RCC 7860 (cell line): ENCODE measurements around the gene TNNT2.
A peak's percentile ranks its signal among the peaks of the same experiment; 100 is the strongest.

Source experiments
- DNase-seq: peaks from one replicate; pipeline ENCODE4 v3.0.0-alpha.2; 2015; ENCODE audit warnings: low spot score
- FAIRE-seq: peaks from 2 replicates; lab custom pipeline; 2012; peaks lifted over from hg19 to GRCh38; lab: Jason Lieb, UNC

TNNT2 gene

GRCh38 chr1:201379733-201380242 lies 2.3 kb upstream of the TNNT2 start:
- FAIRE-seq, result no peak

DNA sequence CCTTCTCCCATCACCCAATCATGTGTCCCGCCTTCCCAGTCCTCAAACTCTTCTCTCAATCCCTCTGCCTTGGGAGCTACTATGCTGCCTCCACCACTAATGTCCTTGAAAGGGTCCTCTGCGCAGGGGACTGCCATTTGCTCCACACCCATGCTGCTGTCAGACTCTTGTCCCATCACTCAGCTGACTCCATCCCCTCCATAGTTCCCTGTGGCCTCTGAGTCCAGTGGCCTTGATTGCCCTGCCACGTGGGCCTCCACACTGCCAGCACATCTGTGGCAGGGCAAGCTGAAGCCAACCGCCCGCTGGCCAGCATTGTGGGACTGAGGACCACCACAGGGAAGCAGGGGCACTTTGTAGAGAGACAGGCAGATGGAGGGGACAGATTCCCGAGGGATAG lies 1.3 kb upstream of the TNNT2 start:
- FAIRE-seq (no peak), DNase-seq (no peak)

More at GRCh38 chr1:201379733-201380242, 2.3 kb upstream of the TNNT2 start:
- DNase-seq, result no peak

- FAIRE-seq (no peak), DNase-seq (peak; percentile 9)
Observed at GRCh38 chr1:201376464-201377374, 761 bp downstream of the TNNT2 start.

DNA sequence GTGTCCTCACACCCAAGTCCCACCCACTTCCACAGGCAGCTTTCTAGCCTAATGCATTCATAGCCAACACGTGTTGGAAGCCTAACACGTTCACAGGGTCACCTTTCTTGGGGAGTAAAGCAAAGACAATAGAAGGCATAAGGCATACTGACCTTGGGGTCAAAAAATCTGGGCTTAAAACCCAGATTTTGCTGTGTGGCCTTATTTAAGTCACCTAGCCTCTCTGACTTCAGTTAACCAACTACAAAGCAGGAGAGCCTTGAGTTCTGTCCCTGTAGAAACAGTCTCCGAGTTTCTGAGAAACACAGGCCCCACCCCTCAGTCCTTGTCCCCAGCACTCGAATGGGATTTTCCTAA lies 1.4 kb downstream of the TNNT2 start:
- no peak for FAIRE-seq
- no peak for DNase-seq

DNA sequence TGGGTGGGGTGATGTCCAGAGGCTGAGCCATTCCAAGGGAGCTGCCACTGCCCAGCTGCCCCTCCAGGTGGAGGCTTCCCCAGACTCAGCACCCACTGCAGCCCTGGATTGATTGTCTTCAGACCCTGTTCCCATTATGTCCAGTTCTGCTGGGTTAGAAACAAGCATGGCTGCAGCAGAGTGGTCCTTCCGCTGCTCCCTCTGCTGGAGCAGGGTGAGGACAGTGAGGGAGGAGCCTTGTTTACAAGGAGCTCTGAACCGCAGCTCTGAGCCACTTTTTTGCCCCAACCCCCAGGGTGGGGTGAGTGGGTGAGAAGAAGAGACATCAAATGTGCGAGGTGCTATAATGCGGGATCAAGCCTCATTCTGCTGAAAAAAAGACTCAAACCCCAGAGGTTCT lies 2.3 kb downstream of the TNNT2 start:
- FAIRE-seq (no peak), DNase-seq (no peak)

GRCh38 chr1:201374364-201374763 lies 3.1 kb downstream of the TNNT2 start:
- DNase-seq (no peak), FAIRE-seq (no peak)

- FAIRE-seq (no peak), DNase-seq (no peak)
Observed at GRCh38 chr1:201371792-201372191, 5.7 kb downstream of the TNNT2 start.

GRCh38 chr1:201371276-201371675 lies 6.2 kb downstream of the TNNT2 start:
- DNase-seq (no peak), FAIRE-seq (no peak)

DNA sequence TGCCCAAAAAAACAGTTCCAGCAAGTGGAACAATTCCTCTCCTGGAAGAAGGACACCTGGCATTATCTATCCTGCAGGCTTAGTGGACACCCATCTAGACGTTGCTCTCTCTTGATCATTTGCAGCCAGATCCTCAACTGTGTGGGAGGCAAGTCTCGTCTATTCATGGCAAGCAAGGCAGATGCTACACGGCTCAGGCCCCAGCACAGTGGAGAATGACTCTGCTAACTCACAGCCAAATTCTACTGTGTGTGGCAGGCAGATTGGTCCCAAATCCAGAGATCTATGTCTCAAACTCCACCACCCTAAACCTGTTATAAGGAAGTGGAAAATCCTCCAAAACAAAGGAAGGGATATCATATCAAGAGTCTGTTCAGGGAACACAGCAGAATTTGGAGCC lies 7.0 kb downstream of the TNNT2 start:
- FAIRE-seq (no peak), DNase-seq (no peak)

DNA sequence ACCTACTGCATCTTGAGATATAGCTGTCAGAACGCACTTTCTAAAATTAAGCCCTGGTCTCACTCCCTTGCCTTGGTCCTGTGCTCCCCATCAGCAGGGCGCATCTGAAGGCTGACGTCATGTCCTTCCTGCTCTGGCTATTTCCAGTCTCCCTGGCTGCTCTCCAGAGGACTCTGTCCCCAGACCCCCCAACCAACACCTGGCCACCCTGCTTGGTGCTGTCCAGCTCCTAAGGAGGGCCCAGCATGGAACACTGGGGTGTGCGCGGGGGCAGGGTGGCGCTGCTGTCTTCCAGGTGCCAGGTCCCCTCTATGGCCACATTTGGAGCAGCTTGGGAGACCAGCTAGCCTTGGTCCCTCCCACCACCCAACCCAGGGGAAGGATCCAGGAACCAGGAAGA lies 8.3 kb downstream of the TNNT2 start:
- DNase-seq (no peak), FAIRE-seq (no peak)

GRCh38 chr1:201366696-201367095 lies 10.8 kb downstream of the TNNT2 start:
- FAIRE-seq, result no peak

DNA sequence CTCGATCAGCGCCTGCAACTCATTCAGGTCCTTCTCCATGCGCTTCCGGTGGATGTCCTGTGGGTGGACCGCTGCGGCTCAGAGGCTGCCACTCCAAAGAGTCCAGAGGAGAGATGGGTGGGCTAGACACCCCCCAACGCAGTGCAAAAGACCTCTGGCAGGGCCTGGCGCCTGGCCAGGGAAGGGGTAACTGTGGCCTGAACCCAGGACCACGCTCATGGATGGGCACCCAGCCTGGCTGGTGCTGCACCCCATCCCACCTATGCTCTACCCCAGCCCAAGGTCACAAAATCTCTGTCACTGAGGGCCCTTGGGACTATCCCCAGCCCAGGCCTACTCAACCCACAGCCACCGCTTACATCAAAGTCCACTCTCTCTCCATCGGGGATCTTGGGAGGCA lies 12.2 kb downstream of the TNNT2 start:
- no peak for FAIRE-seq
- no peak for DNase-seq

More at GRCh38 chr1:201366696-201367095, 10.8 kb downstream of the TNNT2 start:
- no peak for DNase-seq

DNA sequence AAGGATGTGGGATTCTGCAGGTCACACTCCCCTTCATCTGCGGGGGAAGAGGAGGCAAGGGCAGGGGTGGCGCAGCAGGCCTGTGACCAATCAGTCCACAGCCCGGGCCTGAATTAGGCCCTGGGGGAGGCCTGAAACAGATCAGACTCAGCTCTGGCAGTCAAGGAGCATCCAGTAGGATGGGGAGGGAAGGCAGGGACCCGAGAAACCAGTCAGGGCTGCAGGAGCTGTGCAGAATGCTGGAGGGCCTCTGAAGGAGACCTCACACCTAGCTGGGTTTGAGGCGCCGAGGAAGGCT lies 12.7 kb downstream of the TNNT2 start:
- DNase-seq, result no peak
- FAIRE-seq, result no peak

DNA sequence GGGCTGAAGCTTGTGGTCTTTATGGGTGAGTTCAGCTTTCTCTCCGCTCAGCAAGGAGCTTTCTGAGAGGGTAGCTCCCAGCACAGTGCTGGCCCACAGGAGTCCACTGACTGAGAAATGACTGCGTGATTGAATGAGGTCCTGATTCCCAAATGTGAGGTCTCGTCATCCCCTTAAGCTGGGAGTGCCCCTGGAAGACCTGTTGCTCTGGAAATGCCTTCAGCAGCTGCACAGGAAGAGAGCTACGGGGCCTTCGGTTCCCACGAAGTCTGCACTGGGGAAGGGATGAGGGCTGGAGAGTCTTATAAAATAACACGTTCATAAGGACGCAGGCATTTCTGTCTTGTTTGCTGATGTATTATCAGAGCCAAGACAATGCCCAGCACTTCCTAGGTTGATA lies 14.0 kb downstream of the TNNT2 start:
- DNase-seq (no peak), FAIRE-seq (no peak)

- FAIRE-seq, result no peak
- no peak for DNase-seq
Observed at GRCh38 chr1:201362906-201363305, 14.6 kb downstream of the TNNT2 start.

GRCh38 chr1:201361652-201362504 lies 15.6 kb downstream of the TNNT2 start:
- FAIRE-seq, result no peak

GRCh38 chr1:201360901-201361651 lies 16.4 kb downstream of the TNNT2 start:
- FAIRE-seq (no peak), DNase-seq (no peak)

More at GRCh38 chr1:201361652-201362504, 15.6 kb downstream of the TNNT2 start:
- DNase-seq, result peak; percentile 43

- DNase-seq, result no peak
- FAIRE-seq, result no peak
Observed at GRCh38 chr1:201360486-201360885, 17.0 kb downstream of the TNNT2 start.

DNA sequence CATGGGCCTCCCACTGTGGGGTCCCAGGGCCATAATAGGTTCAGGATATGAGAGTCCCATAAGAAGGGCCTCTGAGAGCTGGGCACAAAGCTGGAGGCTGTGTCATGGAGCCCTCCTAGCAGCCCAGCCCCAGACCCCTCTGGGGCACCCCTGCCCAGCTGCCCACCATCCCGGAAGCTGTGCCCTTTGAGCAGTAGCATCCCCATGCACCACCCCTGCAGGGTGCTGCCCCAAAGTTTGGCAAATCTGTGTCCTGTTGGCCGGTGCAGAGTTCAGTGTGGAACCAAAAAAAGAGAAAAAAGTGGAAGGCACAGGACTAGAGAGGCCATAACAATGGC lies 17.6 kb downstream of the TNNT2 start:
- DNase-seq (no peak), FAIRE-seq (no peak)

DNA sequence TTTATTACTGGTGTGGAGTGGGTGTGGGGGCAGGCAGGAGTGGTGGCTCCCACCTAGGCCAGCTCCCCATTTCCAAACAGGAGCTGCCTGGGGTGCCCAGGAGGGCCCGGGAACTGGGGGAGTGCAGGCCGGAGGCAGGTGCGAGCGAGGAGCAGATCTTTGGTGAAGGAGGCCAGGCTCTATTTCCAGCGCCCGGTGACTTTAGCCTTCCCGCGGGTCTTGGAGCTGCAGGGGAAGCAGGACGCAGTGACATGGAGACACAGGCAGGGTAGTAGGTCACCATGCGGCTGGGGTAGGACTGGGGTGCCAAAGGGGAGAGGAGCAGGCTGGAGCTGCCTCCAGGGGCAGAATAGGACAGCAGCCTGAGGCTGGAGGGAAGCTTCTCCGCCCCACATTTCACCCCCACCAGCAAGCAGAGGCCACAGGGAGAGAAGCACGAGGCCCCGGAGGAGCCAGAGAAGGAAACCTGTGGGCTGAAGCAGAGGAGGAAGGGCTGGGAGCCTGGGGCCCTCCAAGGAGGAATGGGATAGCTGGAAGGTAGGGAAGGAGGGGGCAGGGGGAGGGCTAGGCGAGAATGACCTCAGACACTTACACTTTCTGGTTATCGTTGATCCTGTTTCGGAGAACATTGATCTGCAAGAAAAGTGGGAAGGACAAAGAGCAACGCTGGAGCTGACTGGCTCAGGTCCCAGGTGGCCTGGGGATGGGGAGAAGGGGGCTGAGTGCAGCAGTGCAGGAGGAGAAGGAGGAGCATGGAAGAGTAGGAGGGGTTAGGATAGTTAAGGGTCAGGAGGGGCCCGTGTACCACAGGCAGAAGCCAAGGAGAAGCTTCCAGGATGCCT lies 18.2 kb downstream of the TNNT2 start:
- DNase-seq, result no peak
- FAIRE-seq, result no peak
